Fibroblast of lung (primary cell): ENCODE results near the gene HNRNPLL.

ENCODE experiments used
- CTCF ChIP-seq, 2 donors: IDR thresholded peaks in 1 of 2; conservative IDR thresholded peaks in 1 of 2; 1 replicate in 1 of 2; 2 replicates in 1 of 2; pipeline ENCODE4 v1.5.1; 2011 to 2012; ENCODE audit warnings: low read length in 2 of 2, control low read depth in 1 of 2, inconsistent platforms in 1 of 2, low read depth in 1 of 2, mild to moderate bottlenecking in 1 of 2
- EZH2 ChIP-seq: IDR thresholded peaks from 2 replicates; pipeline ENCODE4 v1.5.1; 2012; ENCODE audit warnings: low read length, control low read depth, mild to moderate bottlenecking; ENCODE audit errors: missing control alignments

- no peak for TF ChIP-seq CTCF (conservative IDR thresholded peaks at IDR 0.05 in 1 of 2, IDR thresholded peaks at IDR 0.05 in 1 of 2; ENCODE audit: low read depth in 1 of 2, low read length in 2 of 2)
- TF ChIP-seq EZH2, result no peak
Observed at GRCh38 chr2:38632980-38633379, 30.3 kb upstream of the HNRNPLL start.
